HEK293 (cell line): Measurements from ENCODE around the gene IGFBP5.

Source experiments
- CTCF ChIP-seq: fragments of 450-650 bp; formaldehyde crosslinking; IDR thresholded peaks from 2 replicates; pipeline ENCODE4 v1.5.1; 2016; ENCODE audit warnings: missing biosample characterization, missing genetic modification characterization
- ZBTB20 ChIP-seq: fragments of 450-650 bp; formaldehyde crosslinking; IDR thresholded peaks from 2 replicates; pipeline ENCODE4 v1.5.1; 2016; ENCODE audit warnings: missing biosample characterization, missing genetic modification characterization
- ZNF629 ChIP-seq: fragments of 450-650 bp; formaldehyde crosslinking; IDR thresholded peaks from 2 replicates; pipeline ENCODE4 v1.5.1; 2017; ENCODE audit warnings: missing biosample characterization, missing genetic modification characterization

- TF ChIP-seq CTCF (tag by site-specific recombination) = no peak
- no peak for TF ChIP-seq ZNF629
- TF ChIP-seq ZBTB20 = no peak
Measured at GRCh38 chr2:216721141-216721540, 25.8 kb upstream of the IGFBP5 start.
